ENCODE data around the gene CUL7.

DNA sequence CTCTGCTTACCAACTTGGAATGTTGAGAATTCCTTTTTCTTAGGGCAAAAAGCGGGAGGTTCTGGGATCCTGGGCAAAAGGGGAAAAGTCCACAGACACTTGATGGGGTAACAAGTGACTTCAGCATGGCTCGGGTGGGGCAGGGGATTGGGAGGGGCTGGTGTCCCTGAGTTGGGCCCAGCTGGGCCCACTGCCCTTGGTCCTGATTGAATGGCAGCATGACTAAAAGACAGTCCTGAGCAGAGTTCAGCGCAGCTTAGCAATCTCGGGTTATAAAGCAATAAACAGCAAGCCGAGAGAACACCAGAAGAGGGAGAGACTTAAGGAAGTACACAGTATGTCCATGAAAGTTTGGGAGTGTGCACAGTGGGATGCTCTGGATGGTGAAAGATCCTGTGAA, 63.7 kb downstream of the CUL7 start:
- TF ChIP-seq ZNF274 (IDR thresholded peaks at IDR 0.05; ENCODE audit: insufficient read depth, insufficient read length) (no peak), MXI1 (IDR thresholded peaks at IDR 0.05; ENCODE audit: low read depth, low read length) (no peak), KDM1A (IDR thresholded peaks at IDR 0.05; ENCODE audit: borderline replicate concordance) (no peak), MYC (IDR thresholded peaks at IDR 0.05; ENCODE audit: insufficient read depth, insufficient read length, insufficient replicate concordance, low read length, severe bottlenecking) (no peak), NR2F1 (conservative IDR thresholded peaks at IDR 0.05) (no peak)
- TF ChIP-seq, protein P1, sequence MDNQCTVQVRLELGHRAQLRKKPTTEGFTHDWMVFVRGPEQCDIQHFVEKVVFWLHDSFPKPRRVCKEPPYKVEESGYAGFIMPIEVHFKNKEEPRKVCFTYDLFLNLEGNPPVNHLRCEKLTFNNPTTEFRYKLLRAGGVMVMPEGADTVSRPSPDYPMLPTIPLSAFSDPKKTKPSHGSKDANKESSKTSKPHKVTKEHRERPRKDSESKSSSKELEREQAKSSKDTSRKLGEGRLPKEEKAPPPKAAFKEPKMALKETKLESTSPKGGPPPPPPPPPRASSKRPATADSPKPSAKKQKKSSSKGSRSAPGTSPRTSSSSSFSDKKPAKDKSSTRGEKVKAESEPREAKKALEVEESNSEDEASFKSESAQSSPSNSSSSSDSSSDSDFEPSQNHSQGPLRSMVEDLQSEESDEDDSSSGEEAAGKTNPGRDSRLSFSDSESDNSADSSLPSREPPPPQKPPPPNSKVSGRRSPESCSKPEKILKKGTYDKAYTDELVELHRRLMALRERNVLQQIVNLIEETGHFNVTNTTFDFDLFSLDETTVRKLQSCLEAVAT (IDR thresholded peaks at IDR 0.05), result no peak
- TF ChIP-seq, protein P2, sequence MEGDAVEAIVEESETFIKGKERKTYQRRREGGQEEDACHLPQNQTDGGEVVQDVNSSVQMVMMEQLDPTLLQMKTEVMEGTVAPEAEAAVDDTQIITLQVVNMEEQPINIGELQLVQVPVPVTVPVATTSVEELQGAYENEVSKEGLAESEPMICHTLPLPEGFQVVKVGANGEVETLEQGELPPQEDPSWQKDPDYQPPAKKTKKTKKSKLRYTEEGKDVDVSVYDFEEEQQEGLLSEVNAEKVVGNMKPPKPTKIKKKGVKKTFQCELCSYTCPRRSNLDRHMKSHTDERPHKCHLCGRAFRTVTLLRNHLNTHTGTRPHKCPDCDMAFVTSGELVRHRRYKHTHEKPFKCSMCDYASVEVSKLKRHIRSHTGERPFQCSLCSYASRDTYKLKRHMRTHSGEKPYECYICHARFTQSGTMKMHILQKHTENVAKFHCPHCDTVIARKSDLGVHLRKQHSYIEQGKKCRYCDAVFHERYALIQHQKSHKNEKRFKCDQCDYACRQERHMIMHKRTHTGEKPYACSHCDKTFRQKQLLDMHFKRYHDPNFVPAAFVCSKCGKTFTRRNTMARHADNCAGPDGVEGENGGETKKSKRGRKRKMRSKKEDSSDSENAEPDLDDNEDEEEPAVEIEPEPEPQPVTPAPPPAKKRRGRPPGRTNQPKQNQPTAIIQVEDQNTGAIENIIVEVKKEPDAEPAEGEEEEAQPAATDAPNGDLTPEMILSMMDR (IDR thresholded peaks at IDR 0.05 in 2 of 3, conservative IDR thresholded peaks at IDR 0.05 in 1 of 3; ENCODE audit: control insufficient read depth in 2 of 3, extremely low read depth in 1 of 3, insufficient read depth in 1 of 3, low read depth in 3 of 3, low read length in 3 of 3), result no peak

All from GM12878 (cell line).